GM20000 (cell line): ENCODE data around the gene CIC.

Source experiments
- DNase-seq: peaks from one replicate; pipeline ENCODE4 v3.0.0; 2012; ENCODE audit warnings: low spot score
- CTCF ChIP-seq: IDR thresholded peaks from 2 replicates; pipeline ENCODE4 v1.5.1; 2012; ENCODE audit warnings: mild to moderate bottlenecking, control low read depth; ENCODE audit errors: extremely low read depth, missing control alignments

Gene CIC

GRCh38 chr19:42289556-42290041 lies 20.5 kb downstream of the CIC start:
- DNase-seq: no peak
- TF ChIP-seq CTCF: no peak

- no peak for TF ChIP-seq CTCF
- no peak for DNase-seq
These were observed 21.1 kb downstream of the CIC start for GRCh38 chr19:42290136-42290522.

- peak; percentile 30 for TF ChIP-seq CTCF
- DNase-seq: peak; percentile 66
These were observed 21.7 kb downstream of the CIC start for GRCh38 chr19:42290523-42291434.

GRCh38 chr19:42291435-42291810 lies 22.4 kb downstream of the CIC start:
- TF ChIP-seq CTCF: no peak
- no peak for DNase-seq

- no peak for DNase-seq
- no peak for TF ChIP-seq CTCF
These were observed 23.2 kb downstream of the CIC start for GRCh38 chr19:42292042-42292960.

GRCh38 chr19:42292963-42293362 lies 23.9 kb downstream of the CIC start:
- no peak for TF ChIP-seq CTCF
- DNase-seq: no peak

GRCh38 chr19:42293540-42293939 lies 24.5 kb downstream of the CIC start:
- no peak for TF ChIP-seq CTCF
- no peak for DNase-seq
